SU-DHL-6 (cell line): ENCODE results near the gene ZCCHC12.

Source experiments
- H2AFZ ChIP-seq: fragments of 200-600 bp; sonication (generic); 2 replicates; pipeline ENCODE4 v1.6.1; 2014; ENCODE audit warnings: low read depth, mild to moderate bottlenecking, moderate library complexity, mixed read lengths, antibody characterized with exemption, low read length; ENCODE audit not compliant: severe bottlenecking
- H3F3A ChIP-seq: fragments of 200-600 bp; shearing (Covaris generic); 2 replicates; pipeline ENCODE4 v1.6.0; 2016; ENCODE audit warnings: antibody characterized with exemption, mild to moderate bottlenecking; ENCODE audit not compliant: insufficient read depth
- H3K27ac ChIP-seq: fragments of 200-600 bp; sonication (generic); 2 replicates; pipeline ENCODE4 v1.5.1; 2016; ENCODE audit warnings: low read depth, mild to moderate bottlenecking, low read length, moderate library complexity, mixed read lengths
- H3K27me3 ChIP-seq: fragments of 200-600 bp; sonication (generic), shearing (Covaris generic); 2 replicates; pipeline ENCODE4 v1.6.0; 2014; ENCODE audit warnings: mild to moderate bottlenecking, low read length
- H3K36me3 ChIP-seq: fragments of 200-600 bp; sonication (generic); 2 replicates; pipeline ENCODE4 v1.6.1; 2014; ENCODE audit warnings: mild to moderate bottlenecking, low read length, mixed read lengths
- H3K4me2 ChIP-seq: fragments of 300-600, 200-600 bp; shearing (Covaris generic), sonication (generic); 2 replicates; pipeline ENCODE4 v1.6.0; 2014; ENCODE audit warnings: low read length, low read depth, mild to moderate bottlenecking; ENCODE audit not compliant: poor library complexity, severe bottlenecking
- H3K4me3 ChIP-seq: fragments of 200-600 bp; sonication (generic); 2 replicates; pipeline ENCODE4 v1.5.1; 2014; ENCODE audit warnings: antibody characterized with exemption, low read length, mild to moderate bottlenecking, mixed read lengths; ENCODE audit not compliant: insufficient read depth, poor library complexity, severe bottlenecking
- H3K79me2 ChIP-seq: fragments of 200-600 bp; sonication (generic); 2 replicates; pipeline ENCODE4 v1.6.1; 2014; ENCODE audit warnings: mild to moderate bottlenecking, low read length, moderate library complexity; ENCODE audit not compliant: insufficient read depth
- H3K9ac ChIP-seq: fragments of 200-600 bp; sonication (generic); 2 replicates; pipeline ENCODE4 v1.7.0; 2014; ENCODE audit warnings: mild to moderate bottlenecking, low read length
- H3K9me2 ChIP-seq: fragments of 200-600 bp; sonication (generic); replicated peaks from 2 replicates; pipeline ENCODE4 v1.6.1; 2014; ENCODE audit warnings: low read length; ENCODE audit not compliant: insufficient read depth
- H3K9me3 ChIP-seq: fragments of 200-600 bp; sonication (generic); 2 replicates; pipeline ENCODE4 v1.6.1; 2014; ENCODE audit warnings: low read length, mixed read lengths; ENCODE audit not compliant: insufficient read depth
- H4K20me1 ChIP-seq: fragments of 200-600 bp; sonication (generic); 2 replicates; pipeline ENCODE4 v1.6.1; 2014; ENCODE audit warnings: low read depth, mild to moderate bottlenecking, antibody characterized with exemption, low read length, moderate library complexity, mixed read lengths
- CTCF ChIP-seq: fragments of 200-600 bp; sonication (generic); IDR thresholded peaks from one replicate; pipeline ENCODE4 v1.5.1; 2017; ENCODE audit warnings: antibody characterized with exemption, mild to moderate bottlenecking, low read length, moderate library complexity; ENCODE audit not compliant: insufficient read depth, poor library complexity, severe bottlenecking
- EZH2phosphoT487 ChIP-seq: fragments of 200-600 bp; sonication (generic), shearing (Covaris generic); conservative IDR thresholded peaks from 2 replicates; pipeline ENCODE4 v1.6.1; 2018; ENCODE audit warnings: mild to moderate bottlenecking, antibody characterized with exemption, low read length, moderate library complexity, mixed read lengths

Gene ZCCHC12

GRCh38 chrX:118867251-118867650, 43.6 kb downstream of the ZCCHC12 start:
- H3K27me3 ChIP-seq, result no peaks in the 10 kb centered on the region
- no peaks in the 10 kb centered on the region for H3F3A ChIP-seq
- TF ChIP-seq EZH2phosphoT487, result no peak
- no peak for TF ChIP-seq CTCF
- H3K9ac ChIP-seq, result no peak overlapping the region
- H3K9me2 ChIP-seq, result no peaks in the 10 kb centered on the region
- H3K4me2 ChIP-seq, result no peak overlapping the region
- no peak overlapping the region for H2AFZ ChIP-seq
- no peaks in the 10 kb centered on the region for H4K20me1 ChIP-seq
- no peaks in the 10 kb centered on the region for H3K36me3 ChIP-seq
- no peak overlapping the region for H3K4me3 ChIP-seq
- H3K27ac ChIP-seq, result no peak overlapping the region
- H3K9me3 ChIP-seq, result no peaks in the 10 kb centered on the region
- no peaks in the 10 kb centered on the region for H3K79me2 ChIP-seq

- Histone ChIP-seq H4K20me1 (no peaks in the 10 kb centered on the region), H3K27me3 (no peaks in the 10 kb centered on the region), H3F3A (no peaks in the 10 kb centered on the region), H3K9me2 (no peaks in the 10 kb centered on the region), H3K27ac (no peak overlapping the region), H3K79me2 (no peaks in the 10 kb centered on the region), H3K4me2 (no peak overlapping the region), H3K9ac (no peak overlapping the region), H3K4me3 (no peak overlapping the region), H3K9me3 (no peaks in the 10 kb centered on the region), H3K36me3 (no peaks in the 10 kb centered on the region), H2AFZ (no peak overlapping the region)
- TF ChIP-seq CTCF (no peak), EZH2phosphoT487 (no peak)
These were observed 48.5 kb downstream of the ZCCHC12 start for GRCh38 chrX:118872102-118872566.
